GM18508 (cell line): ENCODE measurements around the gene ZNF384.
"Not testable (repeated sequence)": the region's sequence is repeated elsewhere in the genome, so short reads cannot be mapped to it uniquely, and the experiment has no call there.

ENCODE experiments used
- ATAC-seq: cut with Tn5 transposase; IDR thresholded peaks from one replicate; pipeline ENCODE4 v1.9.1; 2021; ENCODE audit warnings: moderate number of reproducible peaks; ENCODE audit not compliant: insufficient read depth, unreplicated experiment

Gene ZNF384

GRCh38 chr12:6688999-6689882 is at the start of gene ZNF384:
TSS of gene ZNF384 (minus strand) at chr12:6689375. CDS start at chr12:6679520, 9,855 bp downstream.
- ATAC-seq: peak; percentile 50

- ATAC-seq: no peak
Measured at GRCh38 chr12:6736754-6737153, 47.6 kb upstream of the ZNF384 start.

GRCh38 chr12:6735448-6736191 is 46.4 kb upstream of the ZNF384 start:
- no peak for ATAC-seq

GRCh38 chr12:6734506-6735387 is 45.6 kb upstream of the ZNF384 start:
- no peak for ATAC-seq

- ATAC-seq: no peak
Measured at GRCh38 chr12:6730169-6730568, 41.0 kb upstream of the ZNF384 start.

GRCh38 chr12:6729186-6729585 is 40.0 kb upstream of the ZNF384 start:
- no peak for ATAC-seq

GRCh38 chr12:6725350-6725749 is 36.2 kb upstream of the ZNF384 start:
- ATAC-seq: no peak

- no peak for ATAC-seq
Measured at GRCh38 chr12:6724409-6724797, 35.2 kb upstream of the ZNF384 start.

- peak; percentile 74 for ATAC-seq
Measured at GRCh38 chr12:6723607-6724408, 34.6 kb upstream of the ZNF384 start, which contains the start of gene COPS7A. TSS of gene COPS7A (plus strand) at chr12:6724046. CDS start at chr12:6724657, 611 bp downstream.

GRCh38 chr12:6722863-6723262 is 33.7 kb upstream of the ZNF384 start:
- no peak for ATAC-seq

GRCh38 chr12:6716874-6717437 is 27.8 kb upstream of the ZNF384 start:
- no peak for ATAC-seq

- ATAC-seq: not testable (repeated sequence)
Measured at GRCh38 chr12:6716031-6716873, 27.1 kb upstream of the ZNF384 start.

- no peak for ATAC-seq
Measured at GRCh38 chr12:6708960-6709394, 19.8 kb upstream of the ZNF384 start.

GRCh38 chr12:6708351-6708750 is 19.2 kb upstream of the ZNF384 start:
- not testable (repeated sequence) for ATAC-seq

- ATAC-seq: no peak
Measured at GRCh38 chr12:6703631-6704030, 14.5 kb upstream of the ZNF384 start.

GRCh38 chr12:6701078-6701768 is 12.0 kb upstream of the ZNF384 start:
- ATAC-seq: no peak

- ATAC-seq: no peak
Measured at GRCh38 chr12:6700646-6701051, 11.5 kb upstream of the ZNF384 start, which contains the start of gene PIANP. TSS of gene PIANP (minus strand) at chr12:6700815. CDS start at chr12:6698061, 2,754 bp downstream.
